Motor neuron (in vitro differentiated cells): ENCODE measurements around the gene NOSIP. TPM values are rescaled to one million over a fixed set of nuclear protein-coding genes. Genes with fewer than 3 reads are reported as not detected.

Experiments
- ATAC-seq, 8 experiments: fragments of 200-7000 bp; cut with Tn5 transposase; replicated peaks in 6 of 8; 2 replicates each; pipeline ENCODE4 v1.8.0; 2021; ENCODE audit warnings: mild to moderate bottlenecking in 8 of 8, moderate library complexity in 8 of 8
- H3K27ac ChIP-seq, 2 donors: fragments of 250-450 bp; sonication (Bioruptor Pico); 2 replicates each; pipeline ENCODE4 v1.9.0; 2021; ENCODE audit warnings: antibody characterized with exemption in 2 of 2, mild to moderate bottlenecking in 2 of 2, moderate library complexity in 1 of 2
- H3K4me1 ChIP-seq, 2 donors: fragments of 250-450 bp; sonication (Bioruptor Pico); replicated peaks in 1 of 2; 2 replicates each; pipeline ENCODE4 v1.6.1; 2021; ENCODE audit warnings: antibody characterized with exemption in 2 of 2, mild to moderate bottlenecking in 2 of 2, moderate library complexity in 1 of 2
- H3K4me3 ChIP-seq, 5 donors: fragments of 250-450 bp; sonication (Bioruptor Pico); 2 replicates each; pipeline ENCODE4 v1.9.0; 2021; ENCODE audit warnings: antibody characterized with exemption in 5 of 5, mild to moderate bottlenecking in 5 of 5, moderate library complexity in 4 of 5
- WGBS, 10 experiments: fragments of 450-650 bp; shearing (Covaris generic); methylation state at CpG; one replicate each; pipeline ENCODE4 v1.0.0; 2022; 5-methylcytosine and 5-hydroxymethylcytosine counted together
- in situ Hi-C, 9 experiments: fragments of 400-800 bp; cut with MboI; loops; one replicate each; pipeline ENCODE4 v1.15.0; 2021; ENCODE audit warnings: low sequenced_read_pairs in 9 of 9, low pct_unique_long_range_greater_than_20kb in 2 of 9; ENCODE audit not compliant: unreplicated experiment in 9 of 9
- total RNA-seq, 8 experiments: library from RNA; unstranded; fragments of 300-600 nt; gene quantifications; 2 replicates each; pipeline versions ENCODE4 v1.2.3 to v1.2.4, GENCODE V29; 2022

NOSIP gene
- total RNA-seq, 8 experiments from 2014 or later = 61.7 to 145 (median 76.6) TPM

- Histone ChIP-seq H3K4me1 (no peaks in the 10 kb centered on the region), H3K27ac (no peak overlapping the region), H3K4me3 (no peak overlapping the region)
- no peak for ATAC-seq
- WGBS, 10 experiments = 95 to 100% (median 100%) methylated on average over 1 to 2 of the region's 2 CpGs; no CpG with 5 or more reads in 5 of the 10 experiments
- in situ Hi-C loops = no loop called here
Observed at GRCh38 chr19:49602806-49603205, 22.4 kb upstream of the NOSIP start.

- ATAC-seq = peak in 1 of 8 experiments; percentile 19
- in situ Hi-C loops = no loop called here
- Histone ChIP-seq H3K4me1 (no peaks in the 10 kb centered on the region), H3K4me3 (no peak overlapping the region), H3K27ac (no peak overlapping the region)
- 90% methylated on average over 14 of the region's 38 CpGs; no CpG with 5 or more reads in 9 of the 10 experiments for WGBS, 10 experiments
Observed at GRCh38 chr19:49601482-49602038, 21.2 kb upstream of the NOSIP start.

- Histone ChIP-seq H3K4me3 (no peak overlapping the region), H3K4me1 (no peaks in the 10 kb centered on the region), H3K27ac (no peak overlapping the region)
- 83 to 100% (median 95%) methylated on average over 1 to 4 of the region's 26 CpGs; no CpG with 5 or more reads in 7 of the 10 experiments for WGBS, 10 experiments
- in situ Hi-C loops = no loop called here
- no peak for ATAC-seq
Observed at GRCh38 chr19:49599378-49600295, 19.3 kb upstream of the NOSIP start.

- in situ Hi-C loops = no loop called here
- Histone ChIP-seq H3K4me3 (no peak overlapping the region), H3K4me1 (peaks cover 5 to 6% of the 10 kb centered on the region in 2 donors), H3K27ac (no peak overlapping the region)
- 100% methylated on average over 1 to 2 of the region's 29 CpGs; no CpG with 5 or more reads in 8 of the 10 experiments for WGBS, 10 experiments
- no peak for ATAC-seq
Observed at GRCh38 chr19:49597703-49597974, 17.3 kb upstream of the NOSIP start.

GRCh38 chr19:49596954-49597702 lies 16.8 kb upstream of the NOSIP start:
- H3K4me1 ChIP-seq = peaks cover 5 to 6% of the 10 kb centered on the region in 2 donors
- 100% methylated on average over 3 to 6 of the region's 65 CpGs; no CpG with 5 or more reads in 8 of the 10 experiments for WGBS, 10 experiments
- no peak overlapping the region for H3K27ac ChIP-seq
- no peak overlapping the region for H3K4me3 ChIP-seq
- in situ Hi-C loops = no loop called here
- no peak for ATAC-seq

- in situ Hi-C loops = no loop called here
- H3K4me3 ChIP-seq = no peak overlapping the region
- WGBS, 10 experiments = 100% methylated on average over 1 of the region's 15 CpGs; no CpG with 5 or more reads in 9 of the 10 experiments
- no peak for ATAC-seq
- H3K4me1 ChIP-seq = peaks cover 5 to 6% of the 10 kb centered on the region in 2 donors
- H3K27ac ChIP-seq = no peak overlapping the region
Observed at GRCh38 chr19:49596407-49596806, 16.1 kb upstream of the NOSIP start.

GRCh38 chr19:49595819-49596404 lies 15.6 kb upstream of the NOSIP start:
- Histone ChIP-seq H3K4me3 (no peak overlapping the region), H3K4me1 (peaks cover 5 to 6% of the 10 kb centered on the region in 2 donors), H3K27ac (no peak overlapping the region)
- no peak for ATAC-seq
- in situ Hi-C loops = no loop called here
- 96% methylated on average over 4 of the region's 32 CpGs; no CpG with 5 or more reads in 9 of the 10 experiments for WGBS, 10 experiments

GRCh38 chr19:49594993-49595818 lies 14.8 kb upstream of the NOSIP start:
- in situ Hi-C loops = no loop called here
- Histone ChIP-seq H3K4me3 (no peak overlapping the region), H3K4me1 (peaks cover 5 to 6% of the 10 kb centered on the region in 2 donors), H3K27ac (no peak overlapping the region)
- no peak for ATAC-seq
- WGBS, 10 experiments = no CpG with 5 or more reads among the region's 35 CpGs

- Histone ChIP-seq H3K4me1 (peaks cover 6 to 7% of the 10 kb centered on the region in 2 donors), H3K27ac (peak overlapping the region in 1 of 2 donors; percentile 50), H3K4me3 (no peak overlapping the region)
- WGBS, 10 experiments = 80 to 100% (median 98%) methylated on average over 1 to 13 of the region's 35 CpGs; no CpG with 5 or more reads in 2 of the 10 experiments
- no peak for ATAC-seq
- in situ Hi-C loops = no loop called here
Observed at GRCh38 chr19:49594157-49594992, 14.0 kb upstream of the NOSIP start.

- H3K27ac ChIP-seq = peak overlapping the region; percentile 25 to 50
- in situ Hi-C loops = no loop called here
- H3K4me1 ChIP-seq = peaks cover 6 to 7% of the 10 kb centered on the region in 2 donors
- peak; percentile 48 to 67 (median 62) for ATAC-seq
- 28 to 75% (median 61%) methylated on average over 1 to 3 of the region's 27 CpGs; no CpG with 5 or more reads in 2 of the 10 experiments for WGBS, 10 experiments
- peak overlapping the region; percentile 65 to 98 (median 97) for H3K4me3 ChIP-seq
Observed at GRCh38 chr19:49593233-49594113, 13.1 kb upstream of the NOSIP start.
